ENCODE measurements around the gene IREB2.

Gene IREB2

DNA sequence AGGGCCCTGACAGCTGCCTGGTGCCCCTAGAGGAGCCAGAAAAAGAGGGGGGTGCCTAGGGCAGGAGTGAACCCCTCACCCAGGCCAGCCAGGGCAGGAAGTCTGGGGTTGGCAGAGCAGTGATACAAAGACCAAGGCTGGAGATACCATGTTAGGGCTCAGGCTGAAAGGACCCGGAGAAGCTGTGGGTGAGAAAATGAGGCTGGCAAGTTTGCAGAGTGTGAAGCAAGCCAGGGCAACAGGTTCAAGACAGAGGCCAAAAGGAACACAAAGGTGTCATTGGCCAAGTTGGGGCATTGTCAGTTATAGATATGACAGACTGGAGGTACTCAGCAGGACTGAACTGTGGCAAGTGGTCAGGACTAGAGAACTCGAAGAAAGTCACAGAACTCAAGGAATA is 40.6 kb upstream of the IREB2 start:
- no peak for TF ChIP-seq FOXP2 (optimal IDR thresholded peaks at IDR 0.05; ENCODE audit: borderline replicate concordance, extremely low read depth, extremely low read length, insufficient read depth)
- no peak for TF ChIP-seq POLR2AphosphoS5 (IDR thresholded peaks at IDR 0.05; ENCODE audit: low read depth, low read length)
- no peak for TF ChIP-seq SIN3A (IDR thresholded peaks at IDR 0.05; ENCODE audit: borderline replicate concordance, insufficient read depth, low read length)
- TF ChIP-seq, protein P1, sequence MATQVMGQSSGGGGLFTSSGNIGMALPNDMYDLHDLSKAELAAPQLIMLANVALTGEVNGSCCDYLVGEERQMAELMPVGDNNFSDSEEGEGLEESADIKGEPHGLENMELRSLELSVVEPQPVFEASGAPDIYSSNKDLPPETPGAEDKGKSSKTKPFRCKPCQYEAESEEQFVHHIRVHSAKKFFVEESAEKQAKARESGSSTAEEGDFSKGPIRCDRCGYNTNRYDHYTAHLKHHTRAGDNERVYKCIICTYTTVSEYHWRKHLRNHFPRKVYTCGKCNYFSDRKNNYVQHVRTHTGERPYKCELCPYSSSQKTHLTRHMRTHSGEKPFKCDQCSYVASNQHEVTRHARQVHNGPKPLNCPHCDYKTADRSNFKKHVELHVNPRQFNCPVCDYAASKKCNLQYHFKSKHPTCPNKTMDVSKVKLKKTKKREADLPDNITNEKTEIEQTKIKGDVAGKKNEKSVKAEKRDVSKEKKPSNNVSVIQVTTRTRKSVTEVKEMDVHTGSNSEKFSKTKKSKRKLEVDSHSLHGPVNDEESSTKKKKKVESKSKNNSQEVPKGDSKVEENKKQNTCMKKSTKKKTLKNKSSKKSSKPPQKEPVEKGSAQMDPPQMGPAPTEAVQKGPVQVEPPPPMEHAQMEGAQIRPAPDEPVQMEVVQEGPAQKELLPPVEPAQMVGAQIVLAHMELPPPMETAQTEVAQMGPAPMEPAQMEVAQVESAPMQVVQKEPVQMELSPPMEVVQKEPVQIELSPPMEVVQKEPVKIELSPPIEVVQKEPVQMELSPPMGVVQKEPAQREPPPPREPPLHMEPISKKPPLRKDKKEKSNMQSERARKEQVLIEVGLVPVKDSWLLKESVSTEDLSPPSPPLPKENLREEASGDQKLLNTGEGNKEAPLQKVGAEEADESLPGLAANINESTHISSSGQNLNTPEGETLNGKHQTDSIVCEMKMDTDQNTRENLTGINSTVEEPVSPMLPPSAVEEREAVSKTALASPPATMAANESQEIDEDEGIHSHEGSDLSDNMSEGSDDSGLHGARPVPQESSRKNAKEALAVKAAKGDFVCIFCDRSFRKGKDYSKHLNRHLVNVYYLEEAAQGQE (IDR thresholded peaks at IDR 0.05; ENCODE audit: insufficient read depth in 1 of 2, low read depth in 2 of 2, low read length in 2 of 2), result no peak
- no peak for TF ChIP-seq TAF1 (IDR thresholded peaks at IDR 0.05; ENCODE audit: borderline replicate concordance, insufficient read depth, low read length)

DNA sequence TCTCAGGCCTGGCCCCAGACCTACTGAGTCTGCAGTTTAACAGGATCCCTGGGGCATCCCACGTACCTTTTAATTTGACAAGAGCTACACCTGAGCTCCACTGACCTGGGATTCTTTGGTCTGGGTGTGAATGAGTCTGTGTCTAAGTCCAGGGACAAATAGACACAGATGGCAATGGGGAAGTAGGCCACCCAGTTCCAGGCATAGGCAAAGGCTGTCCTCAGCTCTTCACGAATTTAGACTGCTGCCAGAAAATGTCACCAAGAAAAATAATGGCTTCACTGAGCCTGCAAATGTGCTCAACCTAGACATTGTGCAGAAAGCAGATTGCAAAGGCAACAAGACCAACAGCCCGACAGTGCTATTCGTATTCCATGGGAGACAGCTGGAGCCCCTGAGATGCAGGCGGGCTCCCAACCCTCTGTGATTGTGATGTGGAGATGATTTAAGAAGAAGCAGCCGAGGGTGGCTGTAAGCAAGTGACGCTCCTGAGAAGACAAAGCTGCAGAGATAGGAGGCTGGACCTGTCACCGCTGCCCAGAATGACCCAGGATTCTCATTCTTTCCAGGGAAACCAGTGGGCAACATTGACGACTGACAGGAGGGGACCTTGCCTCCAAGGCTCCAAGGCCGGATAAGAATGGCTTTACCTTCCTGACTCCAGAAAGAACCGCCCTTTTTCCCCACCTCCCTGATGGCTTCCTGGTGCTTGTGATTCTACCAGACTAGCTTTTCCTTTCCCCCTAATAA is 39.8 kb upstream of the IREB2 start:
- TF ChIP-seq SIN3A (IDR thresholded peaks at IDR 0.05; ENCODE audit: borderline replicate concordance, insufficient read depth, low read length), result no peak

DNA sequence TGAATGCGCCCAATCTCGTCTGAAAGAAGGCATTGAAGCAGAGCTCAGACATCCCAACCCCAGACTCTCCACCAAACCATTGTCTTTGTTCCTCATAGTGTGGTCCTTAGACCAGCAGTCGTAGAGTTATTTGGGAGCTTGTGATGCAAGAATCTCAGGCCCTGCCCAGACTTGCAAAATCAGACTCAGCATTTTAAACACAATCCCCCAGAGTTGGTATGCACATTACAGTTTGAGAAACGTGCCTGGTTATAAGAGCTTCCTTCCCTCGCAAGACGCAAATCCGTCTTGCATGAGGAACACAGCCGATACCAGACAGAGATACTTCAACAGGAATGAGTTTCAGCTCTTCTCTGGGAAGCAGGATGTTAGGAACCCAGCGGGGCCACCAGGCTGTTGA is 38.9 kb upstream of the IREB2 start:
- TF ChIP-seq, protein P1 (IDR thresholded peaks at IDR 0.05; ENCODE audit: insufficient read depth in 1 of 2, low read depth in 2 of 2, low read length in 2 of 2), result no peak
- TF ChIP-seq SIN3A (IDR thresholded peaks at IDR 0.05; ENCODE audit: borderline replicate concordance, insufficient read depth, low read length), result no peak
- TF ChIP-seq TAF1 (IDR thresholded peaks at IDR 0.05; ENCODE audit: borderline replicate concordance, insufficient read depth, low read length), result no peak
- no peak for TF ChIP-seq FOXP2 (optimal IDR thresholded peaks at IDR 0.05; ENCODE audit: borderline replicate concordance, extremely low read depth, extremely low read length, insufficient read depth)
- no peak for TF ChIP-seq POLR2AphosphoS5 (IDR thresholded peaks at IDR 0.05; ENCODE audit: low read depth, low read length)

DNA sequence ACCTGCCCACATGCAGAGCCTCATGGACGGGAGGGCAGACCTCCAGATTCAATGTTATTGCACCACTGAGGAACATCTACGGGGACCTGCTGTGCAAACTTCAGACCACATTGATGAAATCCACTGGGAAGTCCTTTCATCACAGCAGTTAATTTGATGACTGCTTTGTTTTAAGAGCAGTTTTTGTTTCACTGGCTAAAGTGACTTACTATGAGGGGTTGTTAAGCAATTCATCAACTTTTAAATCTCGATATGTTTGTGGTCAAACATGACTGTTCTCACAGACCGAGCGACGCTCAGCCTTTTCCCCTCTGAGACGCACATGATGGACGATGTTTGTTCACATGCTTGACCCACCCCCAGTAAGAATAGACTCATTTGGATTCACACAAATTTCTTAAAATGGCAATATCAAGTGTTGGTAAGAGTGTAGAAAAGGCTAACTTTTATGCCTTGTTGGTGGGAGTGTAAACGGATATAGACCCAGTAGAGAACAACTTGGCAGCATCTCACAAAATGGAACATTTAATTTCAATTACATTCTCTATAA is 35.9 kb upstream of the IREB2 start:
- TF ChIP-seq FOXP2 (optimal IDR thresholded peaks at IDR 0.05; ENCODE audit: borderline replicate concordance, extremely low read depth, extremely low read length, insufficient read depth), result no peak
- no peak for TF ChIP-seq POLR2AphosphoS5 (IDR thresholded peaks at IDR 0.05; ENCODE audit: low read depth, low read length)
- TF ChIP-seq SIN3A (IDR thresholded peaks at IDR 0.05; ENCODE audit: borderline replicate concordance, insufficient read depth, low read length), result no peak
- TF ChIP-seq, protein P1 (IDR thresholded peaks at IDR 0.05; ENCODE audit: insufficient read depth in 1 of 2, low read depth in 2 of 2, low read length in 2 of 2), result no peak
- TF ChIP-seq TAF1 (IDR thresholded peaks at IDR 0.05; ENCODE audit: borderline replicate concordance, insufficient read depth, low read length), result no peak

DNA sequence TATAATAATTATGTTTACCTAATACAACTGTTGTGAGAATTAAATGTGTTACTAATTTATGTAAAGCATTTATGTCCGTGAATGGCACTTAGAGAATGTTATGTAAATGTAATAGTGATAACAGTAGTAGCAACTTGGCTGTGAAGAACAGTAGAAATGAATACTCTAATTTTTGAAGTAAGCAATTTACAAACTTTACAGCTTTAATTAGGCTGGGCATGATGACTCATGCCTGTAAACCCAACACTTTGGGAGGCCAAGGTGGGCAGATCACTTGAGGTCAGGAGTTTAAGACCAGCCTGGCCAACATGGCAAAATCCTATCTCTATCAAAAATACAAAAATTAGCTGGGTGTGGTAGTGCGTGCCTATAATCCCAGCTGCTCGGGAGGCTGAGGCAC is 33.9 kb upstream of the IREB2 start:
- TF ChIP-seq POLR2AphosphoS5 (IDR thresholded peaks at IDR 0.05; ENCODE audit: low read depth, low read length) (no peak), FOXP2 (optimal IDR thresholded peaks at IDR 0.05; ENCODE audit: borderline replicate concordance, extremely low read depth, extremely low read length, insufficient read depth) (no peak), SIN3A (IDR thresholded peaks at IDR 0.05; ENCODE audit: borderline replicate concordance, insufficient read depth, low read length) (no peak), TAF1 (IDR thresholded peaks at IDR 0.05; ENCODE audit: borderline replicate concordance, insufficient read depth, low read length) (no peak)
- TF ChIP-seq, protein P1 (IDR thresholded peaks at IDR 0.05; ENCODE audit: insufficient read depth in 1 of 2, low read depth in 2 of 2, low read length in 2 of 2), result no peak
